Thyroid gland (tissue), 4 donors: ENCODE measurements around the gene TMEM132D. TPM values are rescaled to one million over a fixed set of nuclear protein-coding genes. Genes with fewer than 3 reads are reported as not detected.

Experiments used
- DNase-seq, 2 donors: peaks; one replicate each; pipeline ENCODE4 v3.0.0-alpha.2; 2019
- H3K27ac ChIP-seq, 3 donors: fragments of 200-600 bp; sonication (generic); 1 replicate in 2 of 3; 2 replicates in 1 of 3; pipeline ENCODE4 v1.5.1; 2016 to 2019; ENCODE audit warnings: mild to moderate bottlenecking in 1 of 3, moderate library complexity in 1 of 3
- H3K27me3 ChIP-seq: fragments of 200-600 bp; sonication (generic); one replicate; pipeline ENCODE4 v1.5.1; 2019
- H3K36me3 ChIP-seq, 2 donors: fragments of 200-600 bp; sonication (generic); one replicate each; pipeline ENCODE4 v1.5.1; 2016 to 2019
- H3K4me1 ChIP-seq, 2 donors: fragments of 200-600 bp; sonication (generic); one replicate each; pipeline ENCODE4 v1.5.1; 2017 to 2019
- H3K4me3 ChIP-seq, 3 donors: fragments of 200-600 bp; sonication (generic); replicated peaks in 1 of 3; 1 replicate in 2 of 3; 2 replicates in 1 of 3; pipeline ENCODE4 v1.5.1; 2016; ENCODE audit warnings: mild to moderate bottlenecking in 1 of 3
- H3K9me3 ChIP-seq: fragments of 200-600 bp; sonication (generic); one replicate; pipeline ENCODE4 v1.5.1; 2017
- POLR2A ChIP-seq, 2 donors: fragments of 450-650 bp; IDR thresholded peaks; one replicate each; pipeline ENCODE4 v1.6.1; 2017; ENCODE audit warnings: antibody characterized with exemption in 2 of 2, mild to moderate bottlenecking in 2 of 2, moderate library complexity in 1 of 2
- WGBS, 2 donors: methylation state at CpG; one replicate each; pipeline ENCODE4 v1.1.5; 2017; 5-methylcytosine and 5-hydroxymethylcytosine counted together
- intact Hi-C: fragments of 100-400 bp; cut with DNase I; formaldehyde crosslinking; loops from one replicate; pipeline ENCODE4 v1.15.1; 2023
- total RNA-seq, 4 donors: library from RNA; depleted of rRNA; stranded (reverse); fragments of >200 nt; gene quantifications; one replicate each; pipeline ENCODE4 v1.2.3, GENCODE V29; 2016
- TF ChIP-seq, protein P1 (sequence below), 6 experiments: fragments of 200-600 bp in 3 of 6; fragments of 450-650 bp in 3 of 6; sonication (generic) in 3 of 6; IDR thresholded peaks; one replicate each; pipeline ENCODE4 v1.5.1; 2016 to 2019; ENCODE audit warnings: antibody characterized with exemption in 6 of 6, mild to moderate bottlenecking in 2 of 6, inconsistent platforms in 1 of 6, moderate library complexity in 1 of 6

The TMEM132D gene
- total RNA-seq: not detected

DNA sequence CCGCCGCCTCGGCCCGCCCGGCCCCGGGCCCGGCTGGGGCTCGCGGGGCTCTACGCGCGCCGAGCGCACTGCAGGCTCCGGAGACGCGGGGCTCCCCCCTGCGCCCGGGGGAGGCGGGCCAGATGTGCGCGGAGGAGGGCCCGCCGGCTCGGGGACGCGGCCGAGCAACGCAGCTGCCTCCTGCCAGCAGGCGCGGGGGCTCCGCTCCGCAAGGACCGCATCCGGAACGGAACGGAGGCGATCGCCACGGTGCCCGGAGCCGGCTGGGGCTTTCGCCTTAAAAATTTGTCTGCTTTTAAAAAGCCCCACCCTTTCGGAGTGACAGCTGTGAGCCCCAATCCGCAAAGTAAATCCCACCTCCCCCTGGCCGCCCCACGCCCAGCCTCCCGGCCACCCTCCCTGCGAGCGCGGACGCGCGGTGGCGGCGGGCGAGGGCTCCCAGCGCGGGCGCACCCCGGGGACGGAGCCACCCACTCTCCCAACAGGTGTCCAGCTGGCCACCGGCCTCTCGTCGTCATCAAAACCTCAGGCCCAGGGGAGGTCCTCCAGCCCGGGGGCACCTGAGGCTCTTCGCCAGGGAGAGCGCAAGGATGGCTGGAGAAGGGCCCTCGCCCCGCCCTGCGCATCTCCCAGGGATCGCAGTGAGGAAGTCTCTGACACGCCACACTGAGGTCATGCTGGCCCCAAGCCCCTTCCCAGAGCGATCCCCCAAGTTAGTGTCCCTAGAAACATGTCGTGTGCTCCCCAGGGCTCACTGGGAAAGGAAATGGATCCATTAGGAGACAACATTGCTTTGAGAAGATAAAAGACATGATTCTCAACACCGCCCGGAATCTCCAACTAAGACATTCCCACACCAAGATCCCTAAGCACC, at the start of gene TMEM132D:
TMEM132D (minus strand) TSS at position 70 of the 874 bp plus-strand sequence.
- no peaks in the 10 kb centered on the region for H3K27me3 ChIP-seq
- no peaks in the 10 kb centered on the region for H3K4me1 ChIP-seq
- no peak within 1 kb of the TSS for H3K27ac ChIP-seq
- no peak for DNase-seq
- intact Hi-C loops: no loop called here
- H3K4me3 ChIP-seq: no peak within 1 kb of the TSS
- H3K36me3 ChIP-seq: no peaks in the 10 kb centered on the region
- no peaks in the 10 kb centered on the region for H3K9me3 ChIP-seq
- WGBS, 2 donors: 4 to 7% methylated on average over 13 to 14 of the region's 77 CpGs
- TF ChIP-seq POLR2A (IDR thresholded peaks at IDR 0.05): no peak
- TF ChIP-seq, protein P1, sequence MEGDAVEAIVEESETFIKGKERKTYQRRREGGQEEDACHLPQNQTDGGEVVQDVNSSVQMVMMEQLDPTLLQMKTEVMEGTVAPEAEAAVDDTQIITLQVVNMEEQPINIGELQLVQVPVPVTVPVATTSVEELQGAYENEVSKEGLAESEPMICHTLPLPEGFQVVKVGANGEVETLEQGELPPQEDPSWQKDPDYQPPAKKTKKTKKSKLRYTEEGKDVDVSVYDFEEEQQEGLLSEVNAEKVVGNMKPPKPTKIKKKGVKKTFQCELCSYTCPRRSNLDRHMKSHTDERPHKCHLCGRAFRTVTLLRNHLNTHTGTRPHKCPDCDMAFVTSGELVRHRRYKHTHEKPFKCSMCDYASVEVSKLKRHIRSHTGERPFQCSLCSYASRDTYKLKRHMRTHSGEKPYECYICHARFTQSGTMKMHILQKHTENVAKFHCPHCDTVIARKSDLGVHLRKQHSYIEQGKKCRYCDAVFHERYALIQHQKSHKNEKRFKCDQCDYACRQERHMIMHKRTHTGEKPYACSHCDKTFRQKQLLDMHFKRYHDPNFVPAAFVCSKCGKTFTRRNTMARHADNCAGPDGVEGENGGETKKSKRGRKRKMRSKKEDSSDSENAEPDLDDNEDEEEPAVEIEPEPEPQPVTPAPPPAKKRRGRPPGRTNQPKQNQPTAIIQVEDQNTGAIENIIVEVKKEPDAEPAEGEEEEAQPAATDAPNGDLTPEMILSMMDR (IDR thresholded peaks at IDR 0.05): no peak

DNA sequence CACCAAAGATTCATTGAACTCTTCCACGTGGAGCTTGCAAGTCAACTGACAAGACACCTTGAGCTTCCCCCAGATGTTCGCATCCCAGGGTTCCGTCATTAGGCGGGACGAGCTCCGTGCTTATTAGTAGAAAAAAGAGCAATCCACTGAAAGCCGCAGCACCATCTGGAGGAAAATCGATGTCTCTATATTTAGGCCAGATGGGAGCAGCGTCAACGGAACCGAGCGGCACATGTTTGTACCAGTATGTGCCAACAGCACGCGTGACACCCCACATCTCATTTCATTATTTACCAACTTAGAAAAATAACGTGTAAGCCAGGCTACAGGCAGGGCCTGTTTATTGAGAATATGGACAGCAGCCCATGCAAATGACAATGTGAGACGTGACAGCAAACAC, 45.8 kb upstream of the TMEM132D start:
- TF ChIP-seq POLR2A (IDR thresholded peaks at IDR 0.05): no peak
- TF ChIP-seq, protein P1 (IDR thresholded peaks at IDR 0.05): no peak
- WGBS, 2 donors: 85 to 91% methylated on average over 16 of the region's 16 CpGs
- H3K27ac ChIP-seq: no peak overlapping the region
- DNase-seq: no peak
- H3K36me3 ChIP-seq: no peaks in the 10 kb centered on the region
- intact Hi-C loops: no loop called here
- H3K27me3 ChIP-seq: no peaks in the 10 kb centered on the region
- H3K9me3 ChIP-seq: no peaks in the 10 kb centered on the region
- no peaks in the 10 kb centered on the region for H3K4me1 ChIP-seq
- H3K4me3 ChIP-seq: no peak overlapping the region

DNA sequence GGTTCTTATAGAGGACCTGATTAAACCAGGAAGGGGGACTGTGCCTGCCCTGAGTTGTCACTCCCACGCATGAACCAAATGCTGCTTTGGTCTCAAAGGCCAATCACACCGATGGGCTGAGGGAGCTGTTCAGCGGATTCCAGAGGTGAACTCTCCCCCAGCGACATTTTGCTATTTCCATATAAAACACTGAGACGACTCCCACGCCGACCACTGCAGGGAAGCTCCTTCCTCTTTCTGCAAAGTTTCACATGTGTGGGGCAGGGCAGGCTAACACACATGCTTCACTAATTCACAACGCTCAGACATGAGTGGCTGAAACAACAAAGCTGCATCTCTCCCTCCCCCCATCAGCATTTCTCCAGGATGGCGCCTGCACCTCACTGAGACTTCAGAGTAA, 37.8 kb upstream of the TMEM132D start:
- Histone ChIP-seq H3K36me3 (no peaks in the 10 kb centered on the region), H3K4me1 (no peaks in the 10 kb centered on the region), H3K9me3 (no peaks in the 10 kb centered on the region), H3K27me3 (no peaks in the 10 kb centered on the region), H3K27ac (no peak overlapping the region), H3K4me3 (no peak overlapping the region)
- intact Hi-C loops: no loop called here
- DNase-seq: no peak
- TF ChIP-seq, protein P1 (IDR thresholded peaks at IDR 0.05): no peak
- TF ChIP-seq POLR2A (IDR thresholded peaks at IDR 0.05): no peak
- WGBS, 2 donors: 33 to 45% methylated on average over 9 of the region's 9 CpGs

DNA sequence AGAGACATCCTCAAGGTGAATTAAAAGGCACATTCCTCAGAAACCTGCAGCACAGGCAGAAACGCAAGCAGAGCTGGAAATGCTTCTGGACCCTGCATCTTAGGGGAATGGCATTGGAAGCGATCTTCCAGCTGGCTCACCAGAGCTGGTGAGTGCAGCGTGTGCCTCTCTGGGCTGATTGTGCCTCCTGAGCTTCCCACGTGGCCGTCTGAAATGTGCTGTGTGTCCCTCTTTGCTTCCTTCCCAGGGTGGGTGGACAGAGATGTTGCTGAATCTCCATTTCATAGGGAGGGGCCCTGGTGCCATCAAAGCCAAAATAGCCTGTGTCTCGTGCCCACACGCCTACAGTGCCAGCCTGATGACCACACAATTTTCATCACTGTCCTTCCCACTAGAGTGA, 34.3 kb upstream of the TMEM132D start:
- no peak overlapping the region for H3K4me3 ChIP-seq
- DNase-seq: no peak
- intact Hi-C loops: no loop called here
- H3K36me3 ChIP-seq: no peaks in the 10 kb centered on the region
- H3K4me1 ChIP-seq: no peaks in the 10 kb centered on the region
- TF ChIP-seq POLR2A (IDR thresholded peaks at IDR 0.05): no peak
- TF ChIP-seq, protein P1 (IDR thresholded peaks at IDR 0.05): no peak
- no peaks in the 10 kb centered on the region for H3K9me3 ChIP-seq
- no peak overlapping the region for H3K27ac ChIP-seq
- H3K27me3 ChIP-seq: no peaks in the 10 kb centered on the region
- WGBS, 2 donors: 59 to 61% methylated on average over 7 of the region's 7 CpGs

DNA sequence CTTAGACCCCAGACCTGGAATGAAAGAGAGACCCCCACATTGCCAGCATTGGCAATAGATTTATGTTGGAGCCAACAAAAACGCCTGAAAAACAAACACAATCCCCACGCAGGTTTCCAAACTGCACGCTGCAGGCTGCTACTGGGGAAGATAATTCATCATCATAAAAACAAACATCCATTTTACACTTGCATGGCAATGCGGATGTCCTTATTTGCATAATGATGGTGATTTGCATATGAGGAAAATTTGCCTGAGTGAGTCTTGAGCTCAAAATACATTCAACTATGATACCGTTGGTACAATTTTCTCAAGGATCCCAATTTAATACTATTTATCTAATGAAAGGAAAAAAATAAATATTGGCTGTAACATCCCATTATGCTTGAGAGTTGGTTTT, 33.6 kb upstream of the TMEM132D start:
- no peak overlapping the region for H3K27ac ChIP-seq
- H3K36me3 ChIP-seq: no peaks in the 10 kb centered on the region
- DNase-seq: no peak
- no peaks in the 10 kb centered on the region for H3K27me3 ChIP-seq
- no peaks in the 10 kb centered on the region for H3K4me1 ChIP-seq
- no peak overlapping the region for H3K4me3 ChIP-seq
- intact Hi-C loops: no loop called here
- no peak for TF ChIP-seq POLR2A (IDR thresholded peaks at IDR 0.05)
- TF ChIP-seq, protein P1 (IDR thresholded peaks at IDR 0.05): no peak
- H3K9me3 ChIP-seq: no peaks in the 10 kb centered on the region
- 45 to 47% methylated on average over 5 of the region's 5 CpGs for WGBS, 2 donors
